NCI-H2081 (cell line): ENCODE data around the gene FOXP2.
"Not testable (repeated sequence)": the region's sequence is repeated elsewhere in the genome, so short reads cannot be mapped to it uniquely, and the experiment has no call there.

ENCODE experiments used
- DNase-seq, 2 experiments: peaks; one replicate each; lab custom pipeline; 2025; lab: John Stamatoyannopoulos, UW

Gene FOXP2

GRCh38 chr7:114422507-114423501 lies 8.2 kb downstream of the FOXP2 start:
- DNase-seq, result peak; percentile 81 to 95

- peak in 1 of 2 experiments; percentile 22 for DNase-seq
These were observed 11.8 kb downstream of the FOXP2 start for GRCh38 chr7:114426382-114426781.

GRCh38 chr7:114426824-114427223 lies 12.2 kb downstream of the FOXP2 start:
- peak in 1 of 2 experiments; percentile 55 for DNase-seq

GRCh38 chr7:114428211-114428610 lies 13.6 kb downstream of the FOXP2 start:
- DNase-seq, result no peak

GRCh38 chr7:114431189-114431588 lies 16.6 kb downstream of the FOXP2 start:
- DNase-seq, result no peak

- peak in 1 of 2 experiments; percentile 69 for DNase-seq
These were observed 17.4 kb downstream of the FOXP2 start for GRCh38 chr7:114432061-114432460.

GRCh38 chr7:114432703-114433102 lies 18.1 kb downstream of the FOXP2 start:
- no peak for DNase-seq

GRCh38 chr7:114439581-114439980 lies 25.0 kb downstream of the FOXP2 start:
- no peak for DNase-seq

- DNase-seq, result not testable (repeated sequence)
These were observed 26.3 kb downstream of the FOXP2 start for GRCh38 chr7:114440927-114441326.

GRCh38 chr7:114444196-114444595 lies 29.6 kb downstream of the FOXP2 start:
- DNase-seq, result no peak

GRCh38 chr7:114450431-114450830 lies 35.8 kb downstream of the FOXP2 start:
- no peak for DNase-seq

- DNase-seq, result no peak
These were observed 45.0 kb downstream of the FOXP2 start for GRCh38 chr7:114459574-114459973.

- DNase-seq, result no peak
These were observed 45.4 kb downstream of the FOXP2 start for GRCh38 chr7:114460021-114460420.

- no peak for DNase-seq
These were observed 52.3 kb downstream of the FOXP2 start for GRCh38 chr7:114466917-114467316.

GRCh38 chr7:114468844-114469243 lies 54.2 kb downstream of the FOXP2 start:
- DNase-seq, result no peak

GRCh38 chr7:114472896-114473512 lies 58.4 kb downstream of the FOXP2 start:
- no peak for DNase-seq

- no peak for DNase-seq
These were observed 63.8 kb downstream of the FOXP2 start for GRCh38 chr7:114478384-114478783.

GRCh38 chr7:114481999-114482398 lies 67.4 kb downstream of the FOXP2 start:
- DNase-seq, result peak; percentile 12 to 70

- DNase-seq, result no peak
These were observed 69.6 kb downstream of the FOXP2 start for GRCh38 chr7:114484226-114484625.

- DNase-seq, result no peak
These were observed 72.6 kb downstream of the FOXP2 start for GRCh38 chr7:114487174-114487573.

- no peak for DNase-seq
These were observed 74.1 kb downstream of the FOXP2 start for GRCh38 chr7:114488696-114489095.

GRCh38 chr7:114497491-114497890 lies 82.9 kb downstream of the FOXP2 start:
- DNase-seq, result not testable (repeated sequence)
